Tibial artery (tissue), 4 donors: Measurements from ENCODE around the gene CCBE1.

Experiments used
- DNase-seq, 2 donors: peaks; one replicate each; pipeline ENCODE4 v3.0.0-alpha.2; 2019
- H3K27ac ChIP-seq, 2 donors: fragments of 200-600 bp; sonication (generic) in 1 of 2; 1 replicate in 1 of 2; 2 replicates in 1 of 2; pipeline ENCODE4 v1.5.1; 2018 to 2019; ENCODE audit warnings: mild to moderate bottlenecking in 1 of 2
- H3K27me3 ChIP-seq, 2 donors: fragments of 200-600 bp; sonication (generic) in 1 of 2; one replicate each; pipeline versions ENCODE4 v1.5.1 to v1.6.0; 2016 to 2019
- H3K36me3 ChIP-seq, 3 donors: fragments of 200-600 bp; sonication (generic) in 2 of 3; one replicate each; pipeline ENCODE4 v1.5.1; 2016 to 2019; ENCODE audit warnings: mild to moderate bottlenecking in 2 of 3
- H3K4me1 ChIP-seq, 4 donors: fragments of 200-600 bp; sonication (generic) in 2 of 4; 1 replicate in 3 of 4; 2 replicates in 1 of 4; pipeline ENCODE4 v1.5.1; 2016 to 2019
- H3K4me3 ChIP-seq, 2 donors: fragments of 200-600 bp; sonication (generic) in 1 of 2; 1 replicate in 1 of 2; 2 replicates in 1 of 2; pipeline ENCODE4 v1.5.1; 2018 to 2019; ENCODE audit warnings: mild to moderate bottlenecking in 2 of 2
- H3K9me3 ChIP-seq, 3 donors: fragments of 200-600 bp; sonication (generic) in 1 of 3; one replicate each; pipeline ENCODE4 v1.5.1; 2016 to 2019
- CTCF ChIP-seq, 2 experiments: fragments of 200-600 bp in 1 of 2; fragments of 450-650 bp in 1 of 2; IDR thresholded peaks; one replicate each; pipeline ENCODE4 v1.5.1; 2017 to 2019; ENCODE audit warnings: antibody characterized with exemption in 2 of 2, mild to moderate bottlenecking in 1 of 2, moderate library complexity in 1 of 2
- intact Hi-C: fragments of 100-400 bp; cut with DNase I; formaldehyde crosslinking; loops from one replicate; pipeline ENCODE4 v1.15.0; 2023; ENCODE audit warnings: low total_unique reads

CCBE1 gene

GRCh38 chr18:59387687-59388565 is 309.3 kb downstream of the CCBE1 start:
- Histone ChIP-seq H3K4me3 (no peak overlapping the region), H3K27ac (no peak overlapping the region)
- intact Hi-C loops, result no loop called here

GRCh38 chr18:59386909-59387686 is 310.1 kb downstream of the CCBE1 start:
- TF ChIP-seq CTCF (IDR thresholded peaks at IDR 0.05), result no peak
- no peak overlapping the region for H3K27ac ChIP-seq
- no peaks in the 10 kb centered on the region for H3K9me3 ChIP-seq
- H3K4me1 ChIP-seq, result no peaks in the 10 kb centered on the region
- DNase-seq, result no peak
- intact Hi-C loops, result no loop called here
- H3K4me3 ChIP-seq, result no peak overlapping the region
- H3K36me3 ChIP-seq, result no peaks in the 10 kb centered on the region
- H3K27me3 ChIP-seq, result no peaks in the 10 kb centered on the region

More at GRCh38 chr18:59387687-59388565, 309.3 kb downstream of the CCBE1 start:
- Histone ChIP-seq H3K9me3 (no peaks in the 10 kb centered on the region), H3K36me3 (no peaks in the 10 kb centered on the region), H3K27me3 (no peaks in the 10 kb centered on the region), H3K4me1 (no peaks in the 10 kb centered on the region)
- no peak for DNase-seq
- TF ChIP-seq CTCF (IDR thresholded peaks at IDR 0.05), result no peak

GRCh38 chr18:59385191-59385590 is 312.0 kb downstream of the CCBE1 start:
- intact Hi-C loops, result no loop called here
- Histone ChIP-seq H3K27me3 (no peaks in the 10 kb centered on the region), H3K4me3 (no peak overlapping the region), H3K27ac (no peak overlapping the region), H3K36me3 (no peaks in the 10 kb centered on the region), H3K4me1 (no peaks in the 10 kb centered on the region), H3K9me3 (no peaks in the 10 kb centered on the region)
- no peak for DNase-seq
- TF ChIP-seq CTCF (IDR thresholded peaks at IDR 0.05), result no peak

- H3K27ac ChIP-seq, result no peak overlapping the region
- no peaks in the 10 kb centered on the region for H3K27me3 ChIP-seq
- no peaks in the 10 kb centered on the region for H3K9me3 ChIP-seq
- H3K36me3 ChIP-seq, result no peaks in the 10 kb centered on the region
- DNase-seq, result no peak
- H3K4me1 ChIP-seq, result no peaks in the 10 kb centered on the region
- no peak for TF ChIP-seq CTCF (IDR thresholded peaks at IDR 0.05)
- no peak overlapping the region for H3K4me3 ChIP-seq
- intact Hi-C loops, result no loop called here
These were observed 313.4 kb downstream of the CCBE1 start for GRCh38 chr18:59383851-59384250.

GRCh38 chr18:59382383-59382782 is 314.8 kb downstream of the CCBE1 start:
- no peaks in the 10 kb centered on the region for H3K36me3 ChIP-seq
- TF ChIP-seq CTCF (IDR thresholded peaks at IDR 0.05), result no peak
- no peaks in the 10 kb centered on the region for H3K4me1 ChIP-seq
- H3K27ac ChIP-seq, result no peak overlapping the region
- no peaks in the 10 kb centered on the region for H3K27me3 ChIP-seq
- no peak for DNase-seq
- no peak overlapping the region for H3K4me3 ChIP-seq
- intact Hi-C loops, result no loop called here
- no peaks in the 10 kb centered on the region for H3K9me3 ChIP-seq
